ENCODE measurements around the gene TSPAN17.

Gene TSPAN17

GRCh38 chr5:176608937-176609723 is 38.2 kb upstream of the TSPAN17 start:
- peak overlapping the region; percentile 83 for H3K27ac ChIP-seq
- TF ChIP-seq ZFX (IDR thresholded peaks at IDR 0.05; ENCODE audit: borderline replicate concordance) (no peak), CTCF (IDR thresholded peaks at IDR 0.05) (no peak)

- H3K27ac ChIP-seq, result peak within 1 kb of the TSS; percentile 83
- no peak for TF ChIP-seq ZFX (IDR thresholded peaks at IDR 0.05; ENCODE audit: borderline replicate concordance)
- TF ChIP-seq CTCF (IDR thresholded peaks at IDR 0.05), result peak; percentile 61
Observed at GRCh38 chr5:176609724-176610434, 37.4 kb upstream of the TSPAN17 start, which contains the start of gene GPRIN1. TSS of gene GPRIN1 (minus strand) at chr5:176610156. CDS start at chr5:176599834, 10,322 bp downstream.

- H3K27ac ChIP-seq, result peak overlapping the region; percentile 83
Observed at GRCh38 chr5:176610435-176610773, 36.9 kb upstream of the TSPAN17 start.

GRCh38 chr5:176611435-176611834 is 35.8 kb upstream of the TSPAN17 start:
- H3K27ac ChIP-seq, result no peak overlapping the region
- no peak for TF ChIP-seq ZFX (IDR thresholded peaks at IDR 0.05; ENCODE audit: borderline replicate concordance)
- TF ChIP-seq CTCF (IDR thresholded peaks at IDR 0.05), result no peak

More at GRCh38 chr5:176610435-176610773, 36.9 kb upstream of the TSPAN17 start:
- TF ChIP-seq CTCF (IDR thresholded peaks at IDR 0.05), result no peak; the same call in 1 of the 2 replicates
- TF ChIP-seq ZFX (IDR thresholded peaks at IDR 0.05; ENCODE audit: borderline replicate concordance), result no peak

- H3K27ac ChIP-seq, result no peak overlapping the region
- TF ChIP-seq ZFX (IDR thresholded peaks at IDR 0.05; ENCODE audit: borderline replicate concordance) (no peak), CTCF (IDR thresholded peaks at IDR 0.05) (no peak)
Observed at GRCh38 chr5:176612008-176612407, 35.3 kb upstream of the TSPAN17 start.

GRCh38 chr5:176612855-176613254 is 34.4 kb upstream of the TSPAN17 start:
- TF ChIP-seq CTCF (IDR thresholded peaks at IDR 0.05) (no peak), ZFX (IDR thresholded peaks at IDR 0.05; ENCODE audit: borderline replicate concordance) (no peak)
- no peak overlapping the region for H3K27ac ChIP-seq
